GM21825 (cell line): ENCODE data around the gene MALRD1.
"Not testable (repeated sequence)": the region's sequence is repeated elsewhere in the genome, so short reads cannot be mapped to it uniquely, and the experiment has no call there.

Source experiments
- ATAC-seq: cut with Tn5 transposase; IDR thresholded peaks from one replicate; pipeline ENCODE4 v1.9.1; 2021; ENCODE audit warnings: mild to moderate bottlenecking, moderate library complexity; ENCODE audit not compliant: unreplicated experiment

MALRD1 gene

DNA sequence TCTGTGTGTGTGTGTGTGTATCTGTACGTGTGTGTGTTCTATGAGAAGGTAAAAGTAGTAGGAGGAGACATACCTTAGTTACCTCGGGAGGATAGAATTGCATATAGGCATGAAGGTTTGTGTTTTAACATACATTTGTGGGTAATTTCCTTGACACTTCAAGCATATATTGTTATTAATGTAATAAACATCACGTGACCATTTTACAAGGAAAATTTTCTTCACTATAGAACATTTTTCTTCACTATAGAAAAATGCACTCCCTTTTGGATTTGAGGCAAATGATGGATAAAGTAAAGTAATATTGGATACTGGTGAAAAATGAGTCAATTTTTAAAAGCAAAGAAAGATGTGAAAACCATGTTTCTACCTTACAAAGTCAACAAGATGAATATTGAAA, 640.6 kb downstream of the MALRD1 start:
- ATAC-seq = no peak

DNA sequence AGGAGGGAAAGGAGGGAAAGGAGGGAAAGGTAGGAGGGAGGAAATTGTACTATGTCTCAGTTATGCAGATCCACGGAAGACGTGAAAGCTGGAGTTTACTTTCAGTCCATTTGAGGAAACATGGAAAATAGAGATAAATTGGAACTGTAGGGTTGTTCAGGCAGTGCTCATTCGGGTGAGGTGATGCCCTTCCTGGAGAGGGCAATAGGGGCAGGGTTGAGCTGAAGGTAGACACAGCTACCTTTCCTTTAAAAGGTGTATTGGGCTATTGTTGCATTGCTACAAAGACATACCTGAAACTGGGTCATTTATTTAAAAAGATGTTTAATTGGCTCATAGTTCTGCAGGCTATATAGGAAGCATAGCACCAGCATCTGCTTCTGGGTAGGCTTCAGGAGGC, 650.7 kb downstream of the MALRD1 start:
- no peak for ATAC-seq

GRCh38 chr10:19701427-19702052, 652.9 kb downstream of the MALRD1 start:
- no peak for ATAC-seq

- ATAC-seq = no peak
Measured at GRCh38 chr10:19702215-19702614, 653.6 kb downstream of the MALRD1 start.

DNA sequence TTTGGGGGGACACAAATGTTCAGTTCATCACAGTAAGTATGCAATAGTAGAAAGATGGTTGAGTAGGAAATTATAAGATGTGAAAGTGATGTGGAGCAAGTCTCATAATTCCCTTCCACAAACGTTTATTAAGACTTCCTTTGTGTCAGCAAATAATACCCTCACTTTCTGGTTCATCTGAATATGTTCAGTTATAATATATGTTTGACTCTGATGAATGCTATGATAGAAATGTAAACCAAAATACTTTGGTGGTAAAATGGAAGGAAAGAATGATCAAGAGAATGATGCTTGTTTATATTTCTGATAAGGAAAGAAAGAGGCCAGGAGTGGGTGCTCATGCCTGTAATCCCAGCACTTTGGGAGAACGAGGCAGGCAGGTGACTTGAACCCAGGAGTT, 655.9 kb downstream of the MALRD1 start:
- ATAC-seq = no peak

- no peak for ATAC-seq
Measured at GRCh38 chr10:19705250-19705649, 656.6 kb downstream of the MALRD1 start.

DNA sequence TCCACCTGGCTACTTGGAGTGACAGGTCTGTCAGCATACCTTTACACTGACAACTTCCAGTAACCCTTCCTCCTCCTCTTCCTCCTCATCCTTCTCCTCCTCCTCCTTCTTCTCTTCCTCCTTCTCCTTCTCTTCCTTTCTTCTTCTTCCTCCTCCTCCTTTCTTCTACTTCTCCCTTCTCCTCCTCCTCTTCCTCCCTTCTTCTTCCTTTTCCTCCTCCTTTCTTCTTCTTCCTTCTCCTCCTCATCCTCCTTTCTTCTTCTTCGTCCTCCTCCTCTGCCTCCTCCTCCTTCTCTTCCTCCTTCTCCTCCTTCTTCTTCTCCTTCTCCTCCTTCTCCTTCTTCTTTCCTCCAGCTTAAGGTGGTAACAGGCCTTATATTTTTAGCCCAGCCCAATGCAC, 658.3 kb downstream of the MALRD1 start:
- no peak for ATAC-seq

DNA sequence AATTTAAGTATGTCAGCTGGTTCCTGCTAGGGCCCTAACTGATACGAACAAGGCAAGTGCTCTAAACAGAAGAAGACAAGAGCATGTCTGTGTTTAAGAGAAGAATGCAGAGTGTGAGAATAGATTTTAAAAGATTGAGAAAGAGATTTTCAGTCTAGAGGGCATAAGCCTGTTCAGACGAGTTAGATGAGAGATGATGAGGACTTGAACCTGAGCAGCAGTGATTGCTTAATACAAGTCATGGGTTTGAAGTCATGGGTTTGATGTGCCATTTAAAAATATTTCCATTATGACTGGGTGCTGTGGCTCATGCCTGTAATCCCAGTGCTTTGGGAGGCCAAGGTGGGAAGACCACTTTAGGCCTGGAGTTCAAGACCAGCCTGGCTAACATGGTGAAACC, 658.8 kb downstream of the MALRD1 start:
- ATAC-seq = no peak

- ATAC-seq = no peak
Measured at GRCh38 chr10:19708031-19708430, 659.4 kb downstream of the MALRD1 start.

DNA sequence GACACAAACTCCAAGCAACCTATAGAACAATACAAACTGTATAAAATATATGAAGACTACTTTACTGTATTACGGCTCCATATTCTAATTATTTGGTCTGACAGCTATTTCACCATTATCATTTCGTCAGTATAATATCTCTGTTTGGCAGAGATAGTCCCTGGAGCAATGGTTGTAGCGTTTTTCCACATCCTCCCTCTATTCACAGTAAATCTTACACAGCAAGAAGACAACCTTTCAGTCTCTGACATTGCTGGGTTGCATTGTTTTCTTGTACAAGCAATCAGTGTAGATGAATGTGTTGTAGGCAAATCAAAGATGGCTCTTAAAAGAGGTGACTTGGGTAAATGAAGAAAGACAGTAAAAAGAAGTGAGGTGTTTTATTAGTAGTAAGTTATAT, 662.0 kb downstream of the MALRD1 start:
- ATAC-seq = no peak

DNA sequence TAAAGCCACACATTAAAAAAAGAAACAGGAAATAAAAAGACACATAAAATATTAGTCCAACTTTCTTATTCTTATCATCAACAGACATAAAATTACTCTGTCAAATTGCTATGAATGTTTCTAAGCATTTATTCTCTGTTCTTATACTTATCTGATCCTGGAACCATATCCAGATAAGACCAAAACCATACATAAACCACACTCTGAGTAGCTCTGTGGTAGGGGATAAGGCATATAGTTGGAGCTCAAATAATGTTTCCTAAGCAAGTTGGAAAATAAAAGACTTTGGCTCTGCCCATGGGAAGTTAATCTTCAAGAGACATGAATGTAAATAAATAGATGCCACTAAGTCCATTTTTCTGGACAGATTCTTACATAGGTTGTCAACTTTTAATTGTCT, 664.6 kb downstream of the MALRD1 start:
- no peak for ATAC-seq

- ATAC-seq = no peak
Measured at GRCh38 chr10:19713800-19714525, 665.4 kb downstream of the MALRD1 start.

DNA sequence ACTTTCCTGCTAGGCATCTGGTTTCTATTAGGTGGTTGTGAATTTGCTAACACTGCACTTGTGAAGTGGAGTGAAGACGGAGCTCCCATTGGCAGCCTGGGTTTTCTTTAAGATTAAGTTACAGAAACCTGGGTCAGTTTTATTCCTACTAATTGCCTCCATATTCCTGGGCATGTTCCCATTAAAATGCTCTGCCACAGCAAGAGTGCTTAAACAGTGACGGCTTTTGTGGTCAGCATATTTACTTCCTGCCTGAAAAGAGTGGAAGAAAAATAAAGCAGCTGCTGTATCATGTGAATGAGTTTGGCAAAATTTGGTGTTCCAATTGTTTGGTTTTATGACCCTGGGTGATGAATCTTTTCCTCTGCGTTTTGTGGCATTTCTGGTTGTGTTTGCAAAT, 670.7 kb downstream of the MALRD1 start:
- no peak for ATAC-seq

- no peak for ATAC-seq
Measured at GRCh38 chr10:19724287-19724686, 675.7 kb downstream of the MALRD1 start.

DNA sequence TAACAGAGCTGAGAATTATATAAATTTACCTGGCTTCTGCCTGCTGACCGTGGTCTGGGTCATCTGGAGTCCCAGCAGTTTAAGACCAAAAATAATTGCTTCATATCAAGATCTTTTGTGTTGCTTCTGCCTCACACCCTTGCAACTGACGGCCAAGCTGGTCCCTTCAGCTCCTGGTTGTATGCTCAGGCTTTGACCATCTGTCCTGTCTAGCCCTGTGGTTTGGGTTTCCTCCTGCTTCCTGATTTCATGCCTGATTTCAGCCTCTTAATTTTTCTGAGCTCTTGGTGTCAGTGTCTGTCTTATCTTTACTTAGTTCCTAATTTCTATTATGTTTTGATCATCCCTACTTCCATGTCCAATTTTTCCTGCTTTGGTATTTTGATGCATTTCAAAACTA, 679.8 kb downstream of the MALRD1 start:
- no peak for ATAC-seq

GRCh38 chr10:19728964-19729363, 680.4 kb downstream of the MALRD1 start:
- no peak for ATAC-seq

GRCh38 chr10:19730167-19730906, 681.7 kb downstream of the MALRD1 start:
- no peak for ATAC-seq

DNA sequence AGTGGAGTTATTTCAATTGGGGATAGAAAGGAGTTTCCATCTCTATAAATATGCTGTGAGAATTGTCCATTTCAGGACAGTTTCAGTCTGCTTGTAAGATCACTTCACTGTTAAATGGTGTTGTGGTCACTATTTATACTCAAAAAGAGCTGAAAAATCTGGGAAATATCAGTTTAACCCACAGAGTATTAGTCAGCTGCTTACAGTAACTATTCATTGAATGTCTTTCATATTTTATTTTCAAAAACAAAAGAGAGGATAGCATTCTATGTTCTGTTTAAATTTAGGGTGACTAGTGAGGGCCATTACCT, 682.3 kb downstream of the MALRD1 start:
- ATAC-seq = no peak

DNA sequence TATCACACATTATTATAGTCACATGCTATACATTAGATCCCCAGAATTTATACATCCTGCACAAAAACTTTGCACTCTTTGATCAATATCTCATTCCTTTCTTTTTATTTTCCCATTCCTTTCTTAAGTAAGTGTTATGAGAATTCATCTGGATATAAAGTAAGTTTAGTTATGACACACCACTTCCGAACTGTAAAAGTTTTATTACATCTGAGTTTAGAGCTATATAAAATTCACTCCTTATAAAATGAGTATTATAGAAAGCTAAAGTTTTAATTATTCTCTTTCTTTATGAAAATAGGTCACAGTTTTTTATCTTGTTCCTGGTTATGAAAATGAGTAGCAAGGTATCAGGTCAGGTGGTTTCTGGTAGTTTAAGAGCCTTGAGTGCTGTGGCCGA, 683.0 kb downstream of the MALRD1 start:
- no peak for ATAC-seq

DNA sequence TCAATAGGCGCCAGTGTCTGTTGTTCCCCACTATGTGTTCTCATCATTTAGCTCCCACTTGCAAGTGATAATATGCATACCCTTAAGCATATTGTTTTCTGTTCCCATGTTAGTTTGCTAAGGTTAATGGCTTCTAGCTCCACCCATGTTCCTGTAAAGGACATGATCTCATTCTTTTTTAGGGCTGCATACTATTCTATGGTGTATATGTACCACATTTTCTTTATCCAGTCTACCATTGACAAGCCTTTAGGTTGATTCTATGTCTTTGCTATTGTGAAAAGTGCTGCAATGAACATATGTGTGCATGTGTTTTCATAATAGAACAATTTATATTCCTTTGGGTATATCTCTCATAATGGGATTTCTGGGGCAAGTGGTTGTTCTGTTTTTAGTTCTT, 689.8 kb downstream of the MALRD1 start:
- no peak for ATAC-seq

DNA sequence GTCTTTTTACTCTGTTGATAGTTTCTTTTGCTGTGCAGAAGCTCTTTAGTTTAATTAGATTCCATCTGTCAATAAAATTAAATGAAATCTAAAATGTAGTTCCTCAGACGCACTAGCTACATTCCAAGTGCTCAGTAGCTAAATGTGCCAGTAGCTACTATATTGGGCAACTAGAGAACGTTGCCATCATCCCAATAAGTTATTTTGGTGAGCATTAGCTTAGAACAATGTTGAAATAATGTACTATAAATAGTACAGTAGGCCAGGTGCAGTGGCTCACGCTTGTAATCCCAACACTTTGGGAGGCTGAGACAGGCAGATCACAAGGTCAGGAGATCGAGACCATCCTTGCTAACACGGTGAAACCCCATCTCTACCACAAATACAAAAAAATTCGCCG, 690.6 kb downstream of the MALRD1 start:
- ATAC-seq = not testable (repeated sequence)

- ATAC-seq = not testable (repeated sequence)
Measured at GRCh38 chr10:19742144-19742543, 693.5 kb downstream of the MALRD1 start.
